ENCODE data around the gene RP9.

The RP9 gene

GRCh38 chr7:33145156-33145555, 36.0 kb upstream of the RP9 start:
- H3K4me3 ChIP-seq (ENCODE audit: control insufficient read depth, low read depth, low read length): no peak overlapping the region
- no peak for DNase-seq (ENCODE audit: low read depth)
- TF ChIP-seq CTCF (conservative IDR thresholded peaks at IDR 0.05; ENCODE audit: control insufficient read depth, insufficient read depth, low read depth, low read length): no peak

GRCh38 chr7:33143996-33144718, 35.0 kb upstream of the RP9 start:
- TF ChIP-seq CTCF (conservative IDR thresholded peaks at IDR 0.05; ENCODE audit: control insufficient read depth, insufficient read depth, low read depth, low read length): no peak
- H3K4me3 ChIP-seq (ENCODE audit: control insufficient read depth, low read depth, low read length): no peak overlapping the region
- DNase-seq (ENCODE audit: low read depth): peak; percentile 9

- no peak for DNase-seq (ENCODE audit: low read depth)
- TF ChIP-seq CTCF (conservative IDR thresholded peaks at IDR 0.05; ENCODE audit: control insufficient read depth, insufficient read depth, low read depth, low read length): no peak
These were observed 33.4 kb upstream of the RP9 start for GRCh38 chr7:33142585-33142984.

GRCh38 chr7:33137103-33137502, 27.9 kb upstream of the RP9 start:
- no peak for TF ChIP-seq CTCF (conservative IDR thresholded peaks at IDR 0.05; ENCODE audit: control insufficient read depth, insufficient read depth, low read depth, low read length)
- no peak overlapping the region for H3K4me3 ChIP-seq (ENCODE audit: control insufficient read depth, low read depth, low read length)
- no peak for DNase-seq (ENCODE audit: low read depth)

More at GRCh38 chr7:33142585-33142984, 33.4 kb upstream of the RP9 start:
- H3K4me3 ChIP-seq (ENCODE audit: control insufficient read depth, low read depth, low read length): no peak overlapping the region

GRCh38 chr7:33130184-33130583, 21.0 kb upstream of the RP9 start:
- peak; percentile 7 for DNase-seq (ENCODE audit: low read depth)
- H3K4me3 ChIP-seq (ENCODE audit: control insufficient read depth, low read depth, low read length): peak overlapping the region; percentile 93
- TF ChIP-seq CTCF (conservative IDR thresholded peaks at IDR 0.05; ENCODE audit: control insufficient read depth, insufficient read depth, low read depth, low read length): no peak

- H3K4me3 ChIP-seq (ENCODE audit: control insufficient read depth, low read depth, low read length): peak overlapping the region; percentile 93
- no peak for DNase-seq (ENCODE audit: low read depth)
- no peak for TF ChIP-seq CTCF (conservative IDR thresholded peaks at IDR 0.05; ENCODE audit: control insufficient read depth, insufficient read depth, low read depth, low read length)
These were observed 20.6 kb upstream of the RP9 start for GRCh38 chr7:33129806-33130153.

Data from fibroblast of mammary gland (primary cell).